ENCODE measurements around the gene RAE1. TPM values are rescaled to one million over a fixed set of nuclear protein-coding genes. Genes with fewer than 3 reads are reported as not detected.

The RAE1 gene
- total and polyA plus RNA-seq, 2 donors, result 22.3 to 39.1 TPM

DNA sequence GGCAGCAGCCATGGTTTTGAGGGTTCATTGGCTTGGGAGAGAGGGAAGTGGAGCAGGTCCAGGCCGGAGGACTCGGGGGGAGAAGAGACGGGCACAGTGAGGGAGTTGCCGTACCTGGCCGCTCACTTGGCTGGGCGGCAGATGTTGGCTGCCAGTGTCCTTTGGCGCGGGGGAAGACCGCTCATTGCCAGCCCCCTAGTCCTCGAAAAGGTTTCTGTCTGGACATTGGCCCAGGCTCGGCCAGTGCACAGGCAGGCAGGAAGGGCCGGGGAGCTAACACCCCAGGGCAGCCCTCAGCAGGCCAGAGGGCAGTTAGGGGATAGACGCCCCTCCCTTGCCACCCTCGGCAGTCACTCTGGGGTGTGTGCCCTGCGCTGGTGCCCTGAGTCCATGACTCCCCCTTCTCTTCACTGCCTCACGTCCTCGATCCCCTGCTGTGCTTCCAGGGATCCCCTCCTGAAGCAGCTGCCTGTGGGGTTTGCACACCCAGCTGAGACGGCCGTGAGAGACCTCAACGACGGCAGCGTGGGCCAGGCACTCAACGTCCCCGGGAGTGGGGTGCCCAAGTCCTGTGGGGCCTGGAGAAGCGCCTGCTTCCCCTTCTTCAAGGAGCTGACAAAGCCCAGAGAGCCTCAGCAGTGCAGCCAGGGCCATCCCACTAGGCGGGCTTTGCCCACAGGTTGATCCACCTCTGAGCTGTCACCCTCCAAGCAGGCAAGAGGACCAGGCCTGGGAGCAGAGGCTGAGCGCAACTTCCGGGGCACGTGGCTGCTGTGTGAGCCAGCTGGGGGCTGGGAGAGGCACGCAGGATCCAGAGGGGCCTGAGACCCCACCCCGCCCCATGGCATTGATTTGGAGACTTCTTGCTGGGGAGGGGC is 60.6 kb downstream of the RAE1 start:
- no peak for DNase-seq (ENCODE audit: low read depth in 6 of 9, low spot score in 9 of 9)
- Histone ChIP-seq H3K4me1 (ENCODE audit: control insufficient read depth in 2 of 2, insufficient read depth in 2 of 2, low read length in 2 of 2) (no peaks in the 10 kb centered on the region), H3K36me3 (ENCODE audit: control insufficient read depth in 2 of 2, insufficient read depth in 2 of 2, low read length in 1 of 2) (peaks cover 30 to 37% of the 10 kb centered on the region in 2 donors), H3K9me3 (ENCODE audit: control insufficient read depth in 2 of 2, insufficient read depth in 1 of 2, low read length in 1 of 2) (no peaks in the 10 kb centered on the region), H3K27ac (ENCODE audit: low read depth in 1 of 2, low read length in 1 of 2) (no peak overlapping the region), H3K4me3 (ENCODE audit: low read length in 2 of 2) (no peak overlapping the region), H3K27me3 (ENCODE audit: control insufficient read depth in 2 of 2, insufficient read depth in 1 of 2, low read length in 1 of 2) (no peaks in the 10 kb centered on the region)
- 97% methylated on average over 31 of the region's 31 CpGs for WGBS

- H3K4me3 ChIP-seq (ENCODE audit: low read length in 2 of 2), result no peak overlapping the region
- no peaks in the 10 kb centered on the region for H3K4me1 ChIP-seq (ENCODE audit: control insufficient read depth in 2 of 2, insufficient read depth in 2 of 2, low read length in 2 of 2)
- DNase-seq (ENCODE audit: low read depth in 6 of 9, low spot score in 9 of 9), result no peak
- H3K27me3 ChIP-seq (ENCODE audit: control insufficient read depth in 2 of 2, insufficient read depth in 1 of 2, low read length in 1 of 2), result no peaks in the 10 kb centered on the region
- no peaks in the 10 kb centered on the region for H3K9me3 ChIP-seq (ENCODE audit: control insufficient read depth in 2 of 2, insufficient read depth in 1 of 2, low read length in 1 of 2)
- peaks cover 26 to 30% of the 10 kb centered on the region in 2 donors for H3K36me3 ChIP-seq (ENCODE audit: control insufficient read depth in 2 of 2, insufficient read depth in 2 of 2, low read length in 1 of 2)
- WGBS, result 96% methylated on average over 8 of the region's 8 CpGs
- H3K27ac ChIP-seq (ENCODE audit: low read depth in 1 of 2, low read length in 1 of 2), result no peak overlapping the region
These were observed 61.4 kb downstream of the RAE1 start for GRCh38 chr20:57412347-57413029.

DNA sequence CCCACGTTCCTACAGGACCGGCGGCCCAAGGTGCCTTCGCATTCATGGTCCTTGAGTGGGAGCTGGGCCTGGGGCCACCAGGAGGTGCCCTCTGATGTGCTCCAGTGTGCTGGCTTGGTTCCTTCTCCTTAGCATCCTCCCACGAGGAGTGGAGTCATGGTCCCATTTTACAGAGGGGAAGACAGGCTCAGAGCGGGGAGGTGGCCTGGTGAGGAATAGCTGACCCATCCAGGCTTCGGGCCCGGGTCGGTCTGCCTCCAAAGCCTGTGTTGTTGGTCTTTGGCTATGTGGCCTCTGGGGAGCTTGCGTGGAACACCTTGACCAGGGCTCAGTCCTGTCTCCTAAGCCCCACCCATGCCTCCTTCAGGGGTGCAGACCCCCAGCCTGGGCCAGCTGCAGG is 62.9 kb downstream of the RAE1 start:
- 97% methylated on average over 10 of the region's 10 CpGs for WGBS
- Histone ChIP-seq H3K27ac (ENCODE audit: low read depth in 1 of 2, low read length in 1 of 2) (no peak overlapping the region), H3K9me3 (ENCODE audit: control insufficient read depth in 2 of 2, insufficient read depth in 1 of 2, low read length in 1 of 2) (no peaks in the 10 kb centered on the region), H3K4me1 (ENCODE audit: control insufficient read depth in 2 of 2, insufficient read depth in 2 of 2, low read length in 2 of 2) (no peaks in the 10 kb centered on the region), H3K4me3 (ENCODE audit: low read length in 2 of 2) (no peak overlapping the region), H3K36me3 (ENCODE audit: control insufficient read depth in 2 of 2, insufficient read depth in 2 of 2, low read length in 1 of 2) (peaks cover 11 to 15% of the 10 kb centered on the region in 2 donors), H3K27me3 (ENCODE audit: control insufficient read depth in 2 of 2, insufficient read depth in 1 of 2, low read length in 1 of 2) (peaks cover 0 to 4% of the 10 kb centered on the region in 2 donors)
- DNase-seq (ENCODE audit: low read depth in 6 of 9, low spot score in 9 of 9), result no peak

DNA sequence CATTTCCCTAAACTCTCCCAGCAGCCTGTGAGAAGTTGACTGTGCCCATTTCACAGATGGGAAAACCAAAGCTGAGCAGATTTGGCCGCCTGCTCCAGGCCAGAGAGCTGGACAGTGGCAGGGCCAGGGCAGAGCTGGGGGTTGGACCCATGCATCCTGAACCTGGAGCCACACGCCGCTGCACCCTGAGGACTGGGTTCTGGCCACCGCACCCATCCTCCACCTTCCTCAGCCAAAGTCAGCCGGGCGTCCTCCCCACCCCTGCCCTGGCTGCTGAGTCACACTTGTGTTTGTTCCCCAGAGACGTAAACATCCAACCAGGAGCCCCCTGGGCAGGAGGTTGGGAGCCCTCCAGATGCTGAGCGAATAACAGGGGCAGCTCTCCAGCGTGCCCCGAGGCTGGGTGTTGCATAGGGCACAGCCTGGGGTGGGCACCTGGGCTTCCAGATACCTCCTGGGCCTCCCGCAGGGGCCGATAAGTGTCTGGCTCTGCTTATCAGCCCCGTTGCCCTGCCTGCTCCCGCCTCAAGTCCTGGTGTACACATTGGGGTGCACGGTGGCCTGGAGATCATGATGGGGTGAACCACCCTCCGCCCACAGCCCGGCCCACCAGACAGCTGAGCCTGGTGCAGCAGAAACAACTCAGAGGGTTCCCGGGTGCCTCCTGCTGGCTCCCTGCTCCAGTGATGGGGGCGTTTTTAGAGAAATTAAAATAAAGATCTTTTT is 64.0 kb downstream of the RAE1 start:
- H3K9me3 ChIP-seq (ENCODE audit: control insufficient read depth in 2 of 2, insufficient read depth in 1 of 2, low read length in 1 of 2), result no peaks in the 10 kb centered on the region
- DNase-seq (ENCODE audit: low read depth in 6 of 9, low spot score in 9 of 9), result no peak
- peaks cover 0 to 4% of the 10 kb centered on the region in 2 donors for H3K27me3 ChIP-seq (ENCODE audit: control insufficient read depth in 2 of 2, insufficient read depth in 1 of 2, low read length in 1 of 2)
- H3K4me1 ChIP-seq (ENCODE audit: control insufficient read depth in 2 of 2, insufficient read depth in 2 of 2, low read length in 2 of 2), result no peaks in the 10 kb centered on the region
- 87% methylated on average over 19 of the region's 19 CpGs for WGBS
- peaks cover under 1 to 5% of the 10 kb centered on the region in 2 donors for H3K36me3 ChIP-seq (ENCODE audit: control insufficient read depth in 2 of 2, insufficient read depth in 2 of 2, low read length in 1 of 2)
- H3K4me3 ChIP-seq (ENCODE audit: low read length in 2 of 2), result no peak overlapping the region
- H3K27ac ChIP-seq (ENCODE audit: low read depth in 1 of 2, low read length in 1 of 2), result no peak overlapping the region

GRCh38 chr20:57415771-57416170 is 64.7 kb downstream of the RAE1 start:
- DNase-seq (ENCODE audit: low read depth in 6 of 9, low spot score in 9 of 9), result no peak
- H3K27ac ChIP-seq (ENCODE audit: low read depth in 1 of 2, low read length in 1 of 2), result no peak overlapping the region
- H3K27me3 ChIP-seq (ENCODE audit: control insufficient read depth in 2 of 2, insufficient read depth in 1 of 2, low read length in 1 of 2), result peaks cover 3 to 4% of the 10 kb centered on the region in 2 donors
- no peaks in the 10 kb centered on the region for H3K36me3 ChIP-seq (ENCODE audit: control insufficient read depth in 2 of 2, insufficient read depth in 2 of 2, low read length in 1 of 2)
- no peak overlapping the region for H3K4me3 ChIP-seq (ENCODE audit: low read length in 2 of 2)
- H3K4me1 ChIP-seq (ENCODE audit: control insufficient read depth in 2 of 2, insufficient read depth in 2 of 2, low read length in 2 of 2), result no peaks in the 10 kb centered on the region
- WGBS, result 93% methylated on average over 11 of the region's 11 CpGs
- no peaks in the 10 kb centered on the region for H3K9me3 ChIP-seq (ENCODE audit: control insufficient read depth in 2 of 2, insufficient read depth in 1 of 2, low read length in 1 of 2)

DNA sequence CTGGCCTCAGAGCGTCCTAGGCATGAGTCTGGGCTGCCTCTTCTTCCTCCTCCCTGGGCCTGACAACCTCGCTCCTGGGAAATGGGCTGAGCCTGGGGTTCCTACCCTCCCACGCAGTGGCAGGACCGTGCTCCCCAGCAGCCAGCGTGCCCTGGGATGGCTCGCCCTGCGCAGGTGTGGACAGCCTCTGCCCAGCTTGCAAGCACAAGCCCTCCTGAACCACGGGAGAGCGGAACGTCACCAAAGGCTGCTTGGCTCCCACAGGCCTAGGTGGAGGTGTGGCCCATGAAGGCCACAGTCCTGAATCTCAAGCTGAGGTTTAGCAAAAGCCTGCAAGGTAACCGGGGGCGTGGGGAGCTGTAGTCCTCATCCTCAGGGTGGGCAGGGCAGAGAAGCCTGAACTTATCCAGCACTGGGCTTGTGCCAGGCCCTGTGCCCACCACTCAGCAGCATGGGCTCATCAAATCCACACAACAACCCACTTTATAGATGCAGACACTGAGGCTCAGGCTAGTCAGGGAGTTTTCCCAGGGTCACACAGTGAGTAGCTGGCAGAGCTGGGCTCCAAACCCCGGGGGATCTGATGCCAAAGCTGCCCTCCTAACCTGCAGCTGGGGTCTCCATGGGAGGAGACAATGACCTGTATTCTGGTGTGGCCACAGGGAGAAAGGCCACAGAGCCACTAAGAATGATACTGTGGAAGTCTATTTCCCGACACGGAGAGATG is 65.4 kb downstream of the RAE1 start:
- no peak overlapping the region for H3K27ac ChIP-seq (ENCODE audit: low read depth in 1 of 2, low read length in 1 of 2)
- peaks cover 3 to 4% of the 10 kb centered on the region in 2 donors for H3K27me3 ChIP-seq (ENCODE audit: control insufficient read depth in 2 of 2, insufficient read depth in 1 of 2, low read length in 1 of 2)
- WGBS, result 89% methylated on average over 15 of the region's 15 CpGs
- H3K9me3 ChIP-seq (ENCODE audit: control insufficient read depth in 2 of 2, insufficient read depth in 1 of 2, low read length in 1 of 2), result no peaks in the 10 kb centered on the region
- H3K4me3 ChIP-seq (ENCODE audit: low read length in 2 of 2), result no peak overlapping the region
- H3K4me1 ChIP-seq (ENCODE audit: control insufficient read depth in 2 of 2, insufficient read depth in 2 of 2, low read length in 2 of 2), result no peaks in the 10 kb centered on the region
- no peaks in the 10 kb centered on the region for H3K36me3 ChIP-seq (ENCODE audit: control insufficient read depth in 2 of 2, insufficient read depth in 2 of 2, low read length in 1 of 2)
- DNase-seq (ENCODE audit: low read depth in 6 of 9, low spot score in 9 of 9), result no peak

DNA sequence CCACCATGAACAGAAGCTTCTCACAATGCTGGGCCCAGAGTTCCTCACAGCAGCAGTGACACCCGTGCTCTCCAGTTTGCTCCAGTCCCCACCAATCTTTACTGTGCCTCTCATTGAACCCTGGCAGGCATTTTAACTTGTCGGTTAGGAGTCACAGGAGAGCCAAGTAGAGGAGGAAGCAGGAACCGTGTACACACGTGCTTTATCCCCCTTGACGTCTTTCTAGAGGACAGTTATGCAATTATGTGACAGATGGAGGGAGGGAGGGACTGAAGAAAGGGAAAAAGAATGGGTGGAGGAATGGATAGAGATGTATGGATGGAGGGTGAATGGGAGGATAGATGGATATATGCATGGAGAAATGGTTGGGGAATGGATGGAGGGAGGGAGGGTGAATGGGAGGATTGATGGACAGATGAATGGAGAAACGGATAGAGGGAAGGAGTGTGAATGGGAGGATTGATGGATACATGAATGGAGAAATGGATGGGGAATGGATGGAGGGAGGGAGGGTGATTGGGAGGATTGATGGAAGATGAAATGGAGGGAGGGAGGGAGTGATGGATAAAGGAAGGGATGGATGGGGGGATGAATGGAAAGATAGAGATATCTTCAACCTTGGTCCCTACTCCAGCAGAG is 66.1 kb downstream of the RAE1 start:
- Histone ChIP-seq H3K36me3 (ENCODE audit: control insufficient read depth in 2 of 2, insufficient read depth in 2 of 2, low read length in 1 of 2) (no peaks in the 10 kb centered on the region), H3K27me3 (ENCODE audit: control insufficient read depth in 2 of 2, insufficient read depth in 1 of 2, low read length in 1 of 2) (peaks cover 3 to 4% of the 10 kb centered on the region in 2 donors), H3K27ac (ENCODE audit: low read depth in 1 of 2, low read length in 1 of 2) (no peak overlapping the region), H3K4me1 (ENCODE audit: control insufficient read depth in 2 of 2, insufficient read depth in 2 of 2, low read length in 2 of 2) (no peaks in the 10 kb centered on the region), H3K9me3 (ENCODE audit: control insufficient read depth in 2 of 2, insufficient read depth in 1 of 2, low read length in 1 of 2) (no peaks in the 10 kb centered on the region), H3K4me3 (ENCODE audit: low read length in 2 of 2) (no peak overlapping the region)
- WGBS, result 53% methylated on average over 6 of the region's 6 CpGs
- no peak for DNase-seq (ENCODE audit: low read depth in 6 of 9, low spot score in 9 of 9)
